GM21825 (cell line): ENCODE measurements around the gene KCNN1.
"Not testable (repeated sequence)": the region's sequence is repeated elsewhere in the genome, so short reads cannot be mapped to it uniquely, and the experiment has no call there.

Experiments
- ATAC-seq: cut with Tn5 transposase; IDR thresholded peaks from one replicate; pipeline ENCODE4 v1.9.1; 2021; ENCODE audit warnings: mild to moderate bottlenecking, moderate library complexity; ENCODE audit not compliant: unreplicated experiment

KCNN1 gene

DNA sequence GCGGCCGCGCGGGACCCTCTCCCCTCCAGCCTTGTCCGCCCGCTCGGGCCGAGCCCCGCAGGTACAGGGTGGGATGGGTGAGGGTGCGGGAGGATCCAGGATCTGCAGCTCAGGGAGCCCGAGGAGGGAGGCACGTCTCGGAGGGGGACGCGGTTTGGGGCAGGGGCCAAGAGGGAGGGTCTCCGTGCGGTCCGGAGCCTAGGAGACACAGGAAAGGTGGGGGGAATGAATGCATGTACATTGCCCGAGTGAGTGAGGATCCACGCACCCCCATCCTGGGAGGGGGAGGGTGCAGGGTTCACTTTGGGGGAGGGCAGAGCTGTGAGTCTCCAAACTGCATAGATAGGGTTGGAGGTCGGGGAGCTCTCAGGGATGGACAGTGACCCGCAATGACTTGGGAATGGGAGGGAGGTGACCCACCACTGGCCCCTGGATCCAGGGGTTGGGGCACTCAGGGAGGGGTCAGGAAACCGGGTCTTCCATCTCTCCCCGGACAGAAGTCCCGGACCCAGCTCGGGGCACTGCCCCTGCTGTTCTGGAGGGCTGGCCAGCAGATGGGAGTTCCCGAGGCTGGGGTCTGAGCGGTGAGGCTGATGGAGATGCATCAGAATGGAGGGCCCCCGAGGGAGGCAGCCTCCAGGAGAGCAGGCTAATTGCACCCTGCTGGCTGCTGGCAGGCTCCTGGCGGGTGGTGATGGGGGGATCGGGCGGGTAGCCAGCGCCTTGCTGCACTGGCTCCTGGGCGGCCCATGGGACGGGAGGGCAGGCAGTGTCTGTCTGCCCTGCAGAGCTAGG, 547 bp downstream of the KCNN1 start:
- no peak for ATAC-seq

DNA sequence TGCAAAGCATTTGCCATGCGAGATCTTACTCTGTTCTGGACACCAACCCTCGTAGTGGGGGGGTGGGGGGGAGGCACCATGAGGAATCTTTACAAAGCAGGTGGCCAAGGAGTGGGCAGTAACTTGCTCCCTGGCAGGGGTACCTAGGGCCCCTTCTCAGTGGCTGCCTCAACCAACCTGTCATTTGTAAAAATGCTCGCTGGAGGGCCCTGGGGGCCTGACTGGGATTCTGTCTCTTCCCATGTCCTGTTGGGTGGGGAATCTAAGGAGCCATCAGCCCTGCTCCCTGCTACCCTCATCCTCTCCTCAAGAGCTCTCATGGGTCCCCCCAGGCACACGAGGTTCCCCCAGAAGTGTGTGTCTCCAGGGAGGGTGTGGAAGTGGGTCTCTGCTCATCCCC, 1.5 kb downstream of the KCNN1 start:
- no peak for ATAC-seq

DNA sequence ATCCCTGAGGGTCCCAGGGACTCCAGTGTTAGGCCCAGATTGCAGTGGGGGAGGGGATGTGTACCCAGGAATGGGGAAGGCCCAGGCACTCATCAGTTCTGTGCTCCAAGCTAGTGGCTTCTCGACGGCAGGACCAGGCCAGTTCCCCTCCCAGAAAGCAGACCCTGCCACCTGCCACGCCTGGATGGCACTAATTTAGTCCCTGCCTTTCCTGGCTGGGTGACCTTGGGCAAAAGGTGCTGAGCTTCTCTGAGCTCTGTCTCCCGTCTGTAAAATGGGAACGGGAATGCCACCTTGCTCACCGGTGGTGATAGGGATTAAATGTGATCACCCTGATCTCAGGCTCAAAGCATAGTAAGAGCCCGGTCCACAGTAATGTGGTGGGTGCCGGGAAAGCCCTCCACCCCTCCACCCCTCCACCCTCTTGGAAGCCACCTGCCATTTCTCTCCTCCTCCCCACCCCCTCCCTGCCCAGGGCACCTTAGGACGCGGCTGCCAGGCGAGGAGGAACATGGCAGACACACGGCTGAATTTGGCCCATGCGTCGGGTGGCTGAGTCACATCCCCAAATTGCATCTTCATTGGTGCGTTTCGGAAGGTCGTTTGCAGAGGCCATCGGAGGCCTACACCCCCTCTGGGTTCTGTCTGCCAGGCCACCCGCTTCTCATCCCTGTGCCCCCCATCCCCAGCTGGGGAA, 2.3 kb downstream of the KCNN1 start:
- no peak for ATAC-seq

DNA sequence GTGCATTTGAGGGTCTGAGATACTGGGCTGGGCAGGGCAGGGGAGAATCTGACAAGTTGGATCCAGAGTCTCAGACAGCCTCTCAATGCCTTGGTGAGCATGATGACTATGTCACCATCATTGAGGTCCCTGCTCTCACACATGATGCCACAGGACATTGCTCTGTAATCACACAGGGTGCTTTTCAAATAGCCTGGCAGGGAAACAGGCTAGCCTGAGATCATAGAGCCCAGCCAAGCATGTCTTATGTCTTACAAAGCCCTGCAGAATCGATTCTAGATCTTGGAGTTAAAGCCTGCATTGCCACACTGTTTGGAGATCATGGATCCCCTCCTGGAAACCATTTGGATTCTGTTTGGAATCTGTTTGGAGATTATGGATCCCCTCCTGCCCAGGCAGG, 5.3 kb downstream of the KCNN1 start:
- no peak for ATAC-seq

DNA sequence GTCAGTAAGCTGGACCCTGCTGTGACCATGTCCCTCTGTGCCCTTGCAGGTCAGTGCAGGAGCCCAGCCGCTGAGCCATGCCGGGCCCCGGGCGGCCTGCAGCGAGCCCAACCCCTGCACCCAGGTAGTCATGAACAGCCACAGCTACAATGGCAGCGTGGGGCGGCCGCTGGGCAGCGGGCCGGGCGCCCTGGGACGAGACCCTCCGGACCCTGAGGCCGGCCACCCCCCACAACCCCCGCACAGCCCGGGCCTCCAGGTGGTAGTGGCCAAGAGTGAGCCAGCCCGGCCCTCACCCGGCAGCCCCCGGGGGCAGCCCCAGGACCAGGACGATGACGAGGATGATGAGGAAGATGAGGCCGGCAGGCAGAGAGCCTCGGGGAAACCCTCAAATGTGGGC, 6.9 kb downstream of the KCNN1 start:
- no peak for ATAC-seq

DNA sequence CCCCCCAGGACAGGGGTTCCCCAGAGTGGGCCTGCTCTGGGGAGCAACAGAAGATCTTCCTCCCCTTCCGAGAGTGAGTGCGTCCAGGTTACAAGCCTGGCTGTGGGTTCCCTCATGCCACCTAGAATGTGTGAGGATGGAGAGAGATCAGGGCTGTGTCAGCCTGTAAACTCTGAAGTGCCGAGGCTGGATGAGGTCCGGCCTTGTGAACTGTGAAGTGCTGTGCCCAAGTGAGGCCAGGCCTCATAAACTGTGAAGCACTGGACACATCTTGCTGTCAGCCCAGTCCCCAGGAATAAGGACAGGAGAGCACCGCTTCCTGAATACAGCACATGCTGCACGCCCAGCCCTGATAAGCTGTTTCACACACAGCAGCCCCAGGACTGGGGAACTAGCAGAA, 7.6 kb downstream of the KCNN1 start:
- no peak for ATAC-seq

DNA sequence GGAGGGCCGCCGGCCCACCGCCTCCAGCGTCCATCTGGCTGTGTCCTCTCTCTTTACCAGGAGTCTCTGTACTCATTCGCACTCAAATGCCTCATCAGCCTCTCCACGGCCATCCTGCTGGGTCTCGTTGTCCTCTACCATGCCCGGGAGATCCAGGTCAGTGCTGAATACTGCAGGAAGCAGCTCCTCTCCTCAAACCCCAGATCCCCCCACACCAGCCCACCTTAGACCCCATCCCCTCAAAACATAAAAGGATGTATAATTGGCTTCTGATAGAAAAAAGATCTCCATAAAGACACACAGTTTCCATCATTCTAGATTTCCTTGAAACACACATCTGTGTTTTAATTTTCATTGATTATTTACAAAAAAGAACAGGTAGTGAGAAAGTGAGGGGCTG, 8.1 kb downstream of the KCNN1 start:
- no peak for ATAC-seq

DNA sequence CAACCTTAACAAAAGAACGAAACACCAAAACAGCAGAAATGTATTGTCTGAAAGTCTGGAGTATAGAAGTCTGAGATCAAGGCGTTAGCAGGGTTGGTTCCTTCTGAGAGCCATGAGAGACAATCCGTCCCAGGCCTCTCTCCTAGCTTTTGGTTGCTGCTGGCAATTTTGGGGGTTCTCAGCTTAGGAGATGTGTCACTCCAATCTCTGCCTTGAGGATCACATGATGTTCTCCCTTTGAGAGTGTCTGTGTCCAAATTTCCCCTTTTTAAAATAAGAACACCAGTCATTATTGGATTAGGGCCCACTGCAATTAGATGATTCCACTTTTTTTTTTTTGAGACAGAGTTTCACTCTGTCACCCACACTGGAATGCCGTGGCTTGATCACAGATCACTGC, 10.1 kb downstream of the KCNN1 start:
- no peak for ATAC-seq

DNA sequence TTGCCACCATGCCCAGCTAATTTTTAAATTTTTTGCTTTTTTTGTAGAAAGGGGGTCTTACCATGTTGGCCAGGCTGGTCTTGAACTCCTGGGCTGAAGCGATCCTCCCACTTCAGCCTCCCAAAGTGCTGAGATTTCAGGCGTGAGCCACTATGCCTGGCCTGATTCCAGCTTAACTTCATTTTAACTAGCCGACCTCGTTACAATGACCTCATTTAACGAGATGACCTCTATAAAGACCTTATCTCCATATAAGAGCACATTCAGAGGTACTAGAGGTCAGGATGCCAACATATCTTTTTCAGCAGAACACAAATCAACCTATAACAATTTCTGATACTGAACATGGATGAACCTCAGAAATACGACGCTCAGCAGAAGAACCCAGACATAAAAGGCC, 10.6 kb downstream of the KCNN1 start:
- no peak for ATAC-seq

DNA sequence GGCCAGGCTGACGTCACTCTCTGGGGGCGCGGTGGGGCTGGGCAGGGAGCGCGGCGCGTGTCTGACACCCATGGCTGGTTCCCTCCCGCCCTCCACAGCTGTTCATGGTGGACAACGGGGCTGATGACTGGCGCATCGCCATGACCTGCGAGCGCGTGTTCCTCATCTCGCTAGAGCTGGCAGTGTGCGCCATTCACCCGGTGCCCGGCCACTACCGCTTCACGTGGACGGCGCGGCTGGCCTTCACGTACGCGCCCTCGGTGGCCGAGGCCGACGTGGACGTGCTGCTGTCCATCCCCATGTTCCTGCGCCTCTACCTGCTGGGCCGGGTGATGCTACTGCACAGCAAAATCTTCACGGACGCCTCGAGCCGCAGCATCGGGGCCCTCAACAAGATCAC, 14.7 kb downstream of the KCNN1 start:
- ATAC-seq, result no peak

DNA sequence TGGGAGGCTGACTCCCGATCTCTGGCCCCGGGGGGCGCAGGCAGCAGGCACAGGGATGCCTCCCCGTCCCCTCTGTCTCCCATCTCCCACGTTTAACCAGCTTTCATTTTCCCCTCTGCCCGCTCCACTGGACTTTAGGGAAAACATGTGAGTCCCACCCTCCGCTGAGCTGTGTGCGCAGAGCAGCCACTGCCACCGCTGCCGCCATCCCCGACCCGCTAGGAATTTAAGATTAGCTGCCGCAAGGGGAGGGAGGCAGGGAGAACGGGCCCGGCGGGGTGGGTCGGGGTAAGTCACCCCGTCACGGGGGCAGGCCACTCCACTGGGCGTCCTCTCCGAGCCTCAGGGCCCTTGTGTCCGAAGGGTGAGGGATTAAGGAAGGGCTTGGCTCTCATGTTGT, 15.5 kb downstream of the KCNN1 start:
- ATAC-seq, result no peak

DNA sequence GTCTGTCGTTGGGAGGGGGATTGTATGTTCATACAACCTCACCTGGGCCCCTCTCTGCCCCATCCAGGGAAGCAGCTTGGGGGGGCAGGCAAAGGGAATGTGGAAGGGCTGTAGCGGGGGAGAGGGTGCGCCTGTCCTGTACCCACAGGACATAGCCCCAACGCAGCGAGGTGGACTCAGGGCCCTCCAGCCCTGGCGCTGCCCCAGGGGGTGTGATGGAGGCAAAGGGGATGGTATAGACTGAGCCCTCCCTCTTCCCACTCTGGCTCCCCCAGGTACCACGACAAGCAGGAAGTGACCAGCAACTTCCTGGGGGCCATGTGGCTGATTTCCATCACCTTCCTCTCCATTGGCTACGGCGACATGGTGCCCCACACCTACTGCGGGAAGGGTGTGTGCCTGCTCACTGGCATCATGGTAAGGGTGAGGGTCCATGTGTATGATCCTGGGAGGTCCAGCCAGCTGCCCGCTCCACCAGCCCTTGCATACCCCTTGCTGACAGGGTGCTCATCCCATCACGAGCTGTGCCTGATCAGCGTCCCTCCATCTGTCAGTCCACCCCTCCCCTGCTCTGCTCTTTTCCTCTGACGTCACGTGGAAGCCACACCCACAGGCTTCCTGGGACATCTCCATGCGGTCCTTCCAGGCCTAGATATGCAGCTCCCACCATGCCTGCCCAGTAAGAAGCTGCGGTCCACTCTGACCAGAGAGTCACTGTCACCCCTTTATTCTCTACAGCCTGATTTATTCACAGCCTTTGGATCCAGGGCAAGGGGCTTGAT, 18.3 kb downstream of the KCNN1 start:
- no peak for ATAC-seq

DNA sequence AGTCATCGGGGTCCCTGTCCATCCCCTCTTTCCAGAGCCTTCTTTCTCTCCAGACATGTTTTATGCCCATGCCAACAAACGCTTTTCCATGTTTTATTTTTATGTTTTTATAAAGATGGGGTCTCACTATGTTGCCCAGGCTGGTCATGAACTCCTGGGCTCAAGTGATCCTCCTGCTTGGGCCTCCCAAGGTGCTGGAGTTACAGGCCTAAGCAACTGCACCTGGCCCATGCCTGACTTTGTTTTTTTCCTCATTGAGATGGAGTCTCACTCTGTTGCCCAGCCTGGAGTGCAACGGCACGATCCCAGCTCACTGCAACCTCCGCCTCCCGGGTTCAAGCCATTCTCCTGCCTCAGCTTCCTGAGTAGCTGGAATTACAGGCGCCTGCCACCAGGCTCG, 19.7 kb downstream of the KCNN1 start:
- ATAC-seq, result not testable (repeated sequence)

DNA sequence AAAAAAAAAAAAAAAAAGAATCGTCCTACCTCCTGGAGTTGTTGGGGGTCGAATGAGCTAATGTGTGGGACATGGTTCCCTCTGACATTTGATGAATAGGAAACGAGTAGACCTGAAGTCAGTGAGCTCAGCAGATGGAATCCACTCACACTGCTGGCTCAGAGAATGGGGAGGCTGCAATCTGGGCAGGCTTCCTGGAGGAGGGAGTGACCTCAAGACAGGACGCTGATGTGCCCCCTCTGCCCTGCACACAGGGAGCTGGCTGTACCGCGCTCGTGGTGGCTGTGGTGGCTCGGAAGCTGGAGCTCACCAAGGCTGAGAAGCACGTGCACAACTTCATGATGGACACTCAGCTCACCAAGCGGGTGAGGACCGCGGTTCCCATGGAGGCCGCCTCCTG, 21.3 kb downstream of the KCNN1 start:
- ATAC-seq, result no peak

DNA sequence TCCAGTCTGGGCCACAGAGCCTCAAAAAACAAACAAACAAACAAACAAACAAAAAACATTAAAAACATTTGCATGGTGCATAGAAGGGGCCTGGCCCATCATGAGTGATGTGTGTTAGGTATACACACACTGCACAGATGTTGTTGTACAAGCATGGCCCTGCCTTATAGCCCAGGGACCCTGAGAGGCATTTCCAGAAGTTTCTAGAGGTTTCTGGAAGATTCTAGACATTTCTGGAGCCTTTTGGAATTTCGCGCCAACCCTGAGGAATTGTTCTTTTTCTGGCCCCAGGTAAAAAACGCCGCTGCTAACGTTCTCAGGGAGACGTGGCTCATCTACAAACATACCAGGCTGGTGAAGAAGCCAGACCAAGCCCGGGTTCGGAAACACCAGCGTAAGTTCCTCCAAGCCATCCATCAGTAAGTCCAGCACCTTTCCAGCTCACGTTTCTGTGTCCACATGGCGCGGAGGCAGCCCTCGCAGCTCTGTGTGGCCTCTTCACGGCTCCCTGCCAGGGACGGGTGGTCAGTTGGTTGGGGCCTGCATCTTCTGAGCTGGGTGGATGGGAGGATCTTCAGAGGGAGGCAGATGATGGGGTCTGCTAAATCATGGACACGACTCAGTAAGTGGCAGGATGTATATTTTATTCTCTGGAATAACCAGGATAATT, 22.7 kb downstream of the KCNN1 start:
- no peak for ATAC-seq

DNA sequence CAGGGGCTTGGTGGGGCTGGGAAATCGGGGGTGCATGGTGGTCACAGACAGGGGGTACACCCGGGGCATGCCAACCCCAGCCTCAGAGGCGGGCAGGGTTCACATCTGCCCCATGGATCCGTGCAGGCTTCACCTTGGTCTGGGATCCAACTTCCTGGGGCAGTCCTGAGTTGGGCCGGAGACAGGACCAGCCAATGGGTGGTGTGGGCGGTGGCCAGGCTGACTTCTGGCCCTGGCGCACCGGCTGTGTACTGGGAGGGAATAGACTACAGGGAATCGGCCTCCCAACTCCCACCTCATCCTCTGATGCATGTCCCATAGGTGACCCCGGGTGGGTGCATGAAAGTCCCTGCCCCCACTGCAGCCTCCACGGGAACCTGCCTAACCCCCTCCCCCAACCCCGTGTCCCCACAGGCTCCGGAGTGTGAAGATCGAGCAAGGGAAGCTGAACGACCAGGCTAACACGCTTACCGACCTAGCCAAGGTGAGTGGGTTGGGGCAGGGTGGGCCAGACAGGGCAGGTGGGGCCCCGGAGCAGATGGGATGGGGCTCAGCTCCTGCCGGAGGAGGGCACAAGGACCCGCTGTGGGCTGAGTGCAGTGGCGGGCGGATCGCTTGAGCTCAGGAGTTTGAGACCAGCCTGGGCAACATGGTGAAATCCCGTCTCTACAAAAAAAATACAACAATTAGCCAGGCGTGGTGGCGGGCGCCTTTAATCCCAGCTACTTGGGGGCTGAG, 26.3 kb downstream of the KCNN1 start:
- no peak for ATAC-seq

DNA sequence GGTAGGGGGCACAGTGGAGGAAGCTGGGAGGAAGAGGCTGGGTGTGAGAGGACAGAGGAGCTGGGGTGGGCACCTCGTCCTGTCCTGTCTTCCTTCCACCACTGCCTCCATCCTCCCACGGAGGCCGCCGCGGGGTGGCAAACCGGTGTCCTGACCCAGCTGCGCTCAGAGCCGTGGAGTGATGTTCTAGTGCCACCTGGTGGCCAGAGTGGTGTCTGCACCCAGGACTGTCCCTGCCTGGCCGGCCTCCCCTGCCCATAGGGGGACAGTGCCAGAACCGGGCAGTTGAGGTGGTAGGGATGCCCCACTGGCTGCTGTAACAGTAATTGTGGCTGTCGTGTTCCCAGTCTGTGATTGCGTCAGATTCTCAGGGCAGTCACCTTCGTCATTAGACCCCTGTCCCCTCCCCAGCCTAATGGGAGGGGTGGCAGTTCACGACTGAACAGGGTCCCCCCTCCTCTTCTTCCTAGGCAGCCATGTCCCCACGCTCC, 30.0 kb downstream of the KCNN1 start:
- no peak for ATAC-seq

DNA sequence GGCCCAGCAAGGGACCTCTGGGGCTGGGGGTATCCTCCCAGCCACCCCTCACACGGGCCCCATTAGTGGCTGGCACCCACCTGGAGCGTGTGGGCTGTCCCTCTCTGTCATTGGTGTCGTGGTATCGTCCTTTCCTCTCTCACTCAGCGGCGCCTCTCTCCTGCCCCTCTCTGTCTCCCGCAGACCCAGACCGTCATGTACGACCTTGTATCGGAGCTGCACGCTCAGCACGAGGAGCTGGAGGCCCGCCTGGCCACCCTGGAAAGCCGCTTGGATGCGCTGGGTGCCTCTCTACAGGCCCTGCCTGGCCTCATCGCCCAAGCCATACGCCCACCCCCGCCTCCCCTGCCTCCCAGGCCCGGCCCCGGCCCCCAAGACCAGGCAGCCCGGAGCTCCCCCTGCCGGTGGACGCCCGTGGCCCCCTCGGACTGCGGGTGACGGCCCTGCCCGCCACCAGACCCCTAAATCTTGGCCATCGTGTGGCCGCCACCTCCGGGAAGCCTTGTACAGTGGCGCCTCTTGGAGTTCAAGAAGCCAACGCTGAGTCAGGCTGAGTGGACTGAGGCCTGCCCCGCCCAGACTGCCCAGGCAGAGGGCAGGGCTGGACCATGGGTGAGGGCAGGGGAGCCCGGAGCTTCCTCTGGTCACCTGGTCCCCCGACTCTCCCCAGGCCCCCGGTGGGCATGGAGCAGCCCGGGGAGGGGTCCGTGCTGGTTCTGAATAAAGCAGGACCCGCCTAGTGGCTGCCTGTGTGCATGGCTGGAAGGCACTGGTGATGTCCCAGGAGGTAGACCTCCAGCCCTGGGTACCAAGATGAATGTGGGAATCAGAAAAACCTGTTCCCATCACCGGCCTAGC, 31.3 kb downstream of the KCNN1 start:
- ATAC-seq, result no peak

DNA sequence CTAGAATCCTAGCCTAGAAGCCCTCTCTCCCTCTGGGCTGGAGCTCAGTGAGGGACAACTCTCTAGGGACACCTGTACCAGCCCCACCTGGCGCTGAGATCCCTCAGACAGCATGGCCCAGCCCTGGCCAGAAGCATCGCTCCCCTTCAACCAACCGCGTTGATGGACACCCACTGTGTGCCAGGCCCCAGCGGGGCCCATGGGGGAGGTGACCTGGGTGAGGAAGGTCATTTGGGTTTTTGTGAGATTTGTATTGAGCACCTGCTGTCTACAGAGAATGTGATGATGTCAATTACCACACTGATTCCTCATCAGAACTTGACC, 31.9 kb downstream of the KCNN1 start:
- ATAC-seq, result no peak
